PC-9 (cell line): ENCODE data around the gene MCUB.

Source experiments
- CTCF ChIP-seq: fragments of 200-600 bp; sonication (generic); conservative IDR thresholded peaks from 2 replicates; pipeline ENCODE4 v1.6.1; 2017; ENCODE audit warnings: mixed run types, antibody characterized with exemption, mild to moderate bottlenecking, moderate library complexity
- EZH2 ChIP-seq: fragments of 200-600 bp; sonication (generic); IDR thresholded peaks from 2 replicates; pipeline ENCODE4 v1.8.0; 2017; ENCODE audit warnings: antibody characterized with exemption, low read depth

- no peak for TF ChIP-seq CTCF
- TF ChIP-seq EZH2, result no peak
Observed at GRCh38 chr4:109614015-109614414, 54.0 kb downstream of the MCUB start.
